Mesendoderm (in vitro differentiated cells): ENCODE measurements around the gene PPP1R9B.

Source experiments
- DNase-seq: peaks from one replicate; pipeline ENCODE4 v3.0.0; 2013
- H2AK5ac ChIP-seq: 2 replicates; pipeline ENCODE4 v1.6.1; 2013; ENCODE audit warnings: low read length, inconsistent platforms
- H2BK120ac ChIP-seq: 2 replicates; pipeline ENCODE4 v1.6.1; 2013; ENCODE audit warnings: low read depth, mild to moderate bottlenecking, low read length, moderate library complexity, mixed read lengths
- H2BK15ac ChIP-seq: replicated peaks from 2 replicates; pipeline ENCODE4 v1.6.1; 2013; ENCODE audit warnings: low read depth, mild to moderate bottlenecking, moderate library complexity
- H2BK5ac ChIP-seq: 2 replicates; pipeline ENCODE4 v1.6.1; 2013; ENCODE audit warnings: low read length, inconsistent platforms
- H3K18ac ChIP-seq: 2 replicates; pipeline ENCODE4 v1.6.1; 2013; ENCODE audit warnings: mild to moderate bottlenecking, low read length, mixed read lengths
- H3K23ac ChIP-seq: one replicate; pipeline ENCODE4 v1.6.1; 2013; ENCODE audit warnings: low read length
- H3K27ac ChIP-seq: 2 replicates; pipeline ENCODE4 v1.5.1; 2013; ENCODE audit warnings: low read depth, mild to moderate bottlenecking, inconsistent platforms, low read length, moderate library complexity
- H3K27me3 ChIP-seq: 2 replicates; pipeline ENCODE4 v1.6.1; 2013; ENCODE audit warnings: low read length, control low read depth, mild to moderate bottlenecking, inconsistent platforms; ENCODE audit not compliant: insufficient read depth, poor library complexity
- H3K36me3 ChIP-seq: 2 replicates; pipeline ENCODE4 v1.6.1; 2013; ENCODE audit warnings: low read length, inconsistent platforms; ENCODE audit not compliant: control insufficient read depth, insufficient read depth
- H3K4ac ChIP-seq: one replicate; pipeline ENCODE4 v1.6.1; 2013; ENCODE audit warnings: low read depth, mild to moderate bottlenecking, low read length, moderate library complexity
- H3K4me1 ChIP-seq: 2 replicates; pipeline ENCODE4 v1.6.1; 2013; ENCODE audit warnings: low read depth, low read length, inconsistent platforms; ENCODE audit not compliant: control insufficient read depth
- H3K4me2 ChIP-seq: 2 replicates; pipeline ENCODE4 v1.6.1; 2013; ENCODE audit warnings: low read length
- H3K4me3 ChIP-seq: 2 replicates; pipeline ENCODE4 v1.5.1; 2013; ENCODE audit warnings: mild to moderate bottlenecking, low read length
- H3K56ac ChIP-seq: one replicate; pipeline ENCODE4 v1.6.1; 2013; ENCODE audit warnings: low read length
- H3K79me1 ChIP-seq: 2 replicates; pipeline ENCODE4 v1.6.1; 2013; ENCODE audit warnings: low read length, inconsistent platforms
- H3K79me2 ChIP-seq: 2 replicates; pipeline ENCODE4 v1.6.1; 2013; ENCODE audit warnings: mild to moderate bottlenecking, low read length; ENCODE audit not compliant: control insufficient read depth, insufficient read depth
- H3K9ac ChIP-seq: 2 replicates; pipeline ENCODE4 v1.6.1; 2013; ENCODE audit warnings: low read length, inconsistent platforms
- H4K5ac ChIP-seq: one replicate; pipeline ENCODE4 v1.6.1; 2013; ENCODE audit warnings: low read length
- H4K8ac ChIP-seq: one replicate; pipeline ENCODE4 v1.6.1; 2013; ENCODE audit warnings: low read depth, mild to moderate bottlenecking, control low read depth, low read length, moderate library complexity
- WGBS: extraction: QIAGEN DNeasy Blood & Tissue Kit; methylation state at CpG from one replicate; pipeline ENCODE4 v1.1.7; 2013; ENCODE audit warnings: low lambda C conversion rate, missing lambda C conversion rate; ENCODE audit not compliant: insufficient coverage; ENCODE audit errors: extremely low coverage; 5-methylcytosine and 5-hydroxymethylcytosine counted together

PPP1R9B gene

GRCh38 chr17:50087246-50087911 is 63.1 kb downstream of the PPP1R9B start:
- no CpG with 5 or more reads among the region's 10 CpGs for WGBS

More at GRCh38 chr17:50087246-50087911, 63.1 kb downstream of the PPP1R9B start:
- H2AK5ac ChIP-seq = no peak overlapping the region
- no peak overlapping the region for H4K8ac ChIP-seq
- no peak overlapping the region for H3K4me3 ChIP-seq
- H3K23ac ChIP-seq = no peak overlapping the region
- no peak overlapping the region for H2BK5ac ChIP-seq
- H4K5ac ChIP-seq = no peak overlapping the region
- H3K18ac ChIP-seq = no peak overlapping the region
- H3K4me2 ChIP-seq = no peak overlapping the region
- no peaks in the 10 kb centered on the region for H3K79me1 ChIP-seq
- no peak overlapping the region for H3K27ac ChIP-seq
- no peaks in the 10 kb centered on the region for H3K27me3 ChIP-seq
- no peak overlapping the region for H2BK120ac ChIP-seq
- H3K36me3 ChIP-seq = no peaks in the 10 kb centered on the region
- no peaks in the 10 kb centered on the region for H3K4me1 ChIP-seq
- no peak overlapping the region for H3K4ac ChIP-seq
- DNase-seq = peak; percentile 90
- H3K56ac ChIP-seq = no peak overlapping the region
- no peaks in the 10 kb centered on the region for H3K79me2 ChIP-seq
- H3K9ac ChIP-seq = no peak overlapping the region
- no peak overlapping the region for H2BK15ac ChIP-seq
